HG02938 (cell line): ENCODE results near the gene FBN1.

Source experiments
- ATAC-seq: cut with Tn5 transposase; IDR thresholded peaks from one replicate; pipeline ENCODE4 v1.9.1; 2021; ENCODE audit warnings: mild to moderate bottlenecking, moderate library complexity; ENCODE audit not compliant: unreplicated experiment

FBN1 gene

GRCh38 chr15:48475600-48476395 is 169.7 kb downstream of the FBN1 start:
- no peak for ATAC-seq

- ATAC-seq: no peak
These were observed 171.8 kb downstream of the FBN1 start for GRCh38 chr15:48473667-48474066.

DNA sequence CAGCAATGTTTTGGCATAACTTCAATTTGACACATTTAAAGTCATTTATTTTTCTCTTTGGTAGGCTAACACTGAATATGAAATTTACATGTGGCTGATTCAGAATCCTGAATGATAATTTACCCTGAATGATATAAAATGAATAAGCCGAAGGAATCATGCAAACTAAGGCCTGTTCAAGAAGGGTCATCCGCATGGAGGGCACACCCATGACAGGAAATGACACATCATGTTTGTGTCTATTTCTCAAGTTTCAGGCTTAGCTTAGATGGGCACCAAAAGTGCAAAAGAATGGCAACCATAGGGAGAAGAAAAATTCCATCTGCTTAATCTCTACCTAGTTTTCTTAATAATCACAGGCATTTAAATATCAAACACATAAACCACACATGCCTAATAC is 172.8 kb downstream of the FBN1 start:
- ATAC-seq: no peak

GRCh38 chr15:48471073-48471472 is 174.4 kb downstream of the FBN1 start:
- no peak for ATAC-seq

DNA sequence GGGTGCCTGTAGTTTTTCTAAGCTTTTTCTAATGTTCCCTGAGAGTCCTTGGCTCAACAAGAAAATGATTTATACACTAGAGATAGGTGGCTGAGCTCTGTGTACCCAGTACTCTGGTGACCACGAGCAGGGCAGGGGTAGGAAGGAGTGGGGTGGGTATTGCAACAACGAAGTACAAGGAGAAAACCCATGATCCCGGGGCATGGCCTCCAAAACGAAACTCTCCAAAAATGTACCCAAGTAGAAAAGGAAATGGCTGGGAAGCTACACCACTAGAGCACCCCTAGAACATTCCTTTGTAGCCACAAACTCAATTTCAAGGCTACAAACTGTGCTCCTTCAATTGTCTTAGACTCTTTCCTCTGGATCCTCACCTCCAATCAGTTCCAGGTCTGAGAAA is 175.4 kb downstream of the FBN1 start:
- no peak for ATAC-seq

DNA sequence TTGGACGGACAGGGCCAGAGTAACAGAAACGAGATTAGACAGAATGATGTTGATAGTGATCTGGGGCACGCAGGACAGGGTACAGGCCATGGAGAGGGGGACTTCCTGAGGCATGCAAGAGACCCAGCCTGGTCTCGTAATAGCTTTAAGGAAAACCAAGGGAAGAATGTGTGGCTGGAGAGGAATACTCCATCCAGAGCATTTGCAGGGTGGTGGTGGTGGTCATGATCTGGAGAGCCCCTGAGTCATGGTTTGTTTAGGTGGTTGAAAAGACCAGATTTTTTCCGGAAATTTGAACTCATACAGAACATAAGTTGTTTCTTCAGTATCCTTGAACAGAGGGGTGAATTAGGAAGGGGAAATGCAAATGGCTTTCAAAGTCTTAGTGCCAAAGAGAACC is 175.8 kb downstream of the FBN1 start:
- no peak for ATAC-seq

- ATAC-seq: no peak
These were observed 176.2 kb downstream of the FBN1 start for GRCh38 chr15:48469271-48469670.

DNA sequence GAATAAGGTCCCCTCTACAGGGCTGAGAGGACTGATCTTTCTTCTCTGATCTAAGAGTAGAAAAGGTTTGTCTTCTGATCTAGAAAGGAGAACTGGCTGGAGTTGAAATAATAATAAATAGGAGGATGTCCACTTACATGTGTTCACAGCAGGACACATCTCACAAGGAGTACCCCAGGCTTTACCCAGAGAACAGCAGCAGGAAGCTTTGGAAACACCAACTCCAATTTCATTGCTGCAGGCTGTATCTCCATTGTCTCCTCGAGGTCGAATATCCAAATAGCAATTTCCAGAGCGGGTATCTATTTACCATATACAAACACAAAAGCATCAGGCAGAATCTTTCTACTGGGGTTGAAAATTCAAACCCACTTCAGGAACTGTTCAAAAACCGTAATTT is 177.7 kb downstream of the FBN1 start:
- ATAC-seq: no peak

GRCh38 chr15:48466820-48467219 is 178.7 kb downstream of the FBN1 start:
- no peak for ATAC-seq

DNA sequence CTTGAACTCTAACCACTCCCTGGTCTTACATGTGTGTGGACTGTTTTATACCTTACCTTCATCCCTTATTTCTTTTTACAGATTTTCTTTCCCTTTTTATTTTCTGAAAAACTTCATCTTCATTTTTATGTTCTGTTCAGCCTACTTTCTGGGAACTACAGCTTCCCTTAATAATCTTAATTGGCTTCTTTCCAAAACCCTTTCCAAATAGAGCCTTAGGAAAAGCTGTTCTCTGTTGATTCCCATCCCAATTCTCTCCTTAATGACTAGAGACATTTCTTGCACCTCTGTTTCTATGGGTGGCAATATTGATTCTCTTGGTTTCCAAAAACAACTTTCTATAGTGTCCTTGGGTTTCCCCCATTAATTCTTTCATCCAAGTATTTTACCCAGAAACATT is 179.4 kb downstream of the FBN1 start:
- no peak for ATAC-seq

- ATAC-seq: no peak
These were observed 180.1 kb downstream of the FBN1 start for GRCh38 chr15:48465410-48465809.

DNA sequence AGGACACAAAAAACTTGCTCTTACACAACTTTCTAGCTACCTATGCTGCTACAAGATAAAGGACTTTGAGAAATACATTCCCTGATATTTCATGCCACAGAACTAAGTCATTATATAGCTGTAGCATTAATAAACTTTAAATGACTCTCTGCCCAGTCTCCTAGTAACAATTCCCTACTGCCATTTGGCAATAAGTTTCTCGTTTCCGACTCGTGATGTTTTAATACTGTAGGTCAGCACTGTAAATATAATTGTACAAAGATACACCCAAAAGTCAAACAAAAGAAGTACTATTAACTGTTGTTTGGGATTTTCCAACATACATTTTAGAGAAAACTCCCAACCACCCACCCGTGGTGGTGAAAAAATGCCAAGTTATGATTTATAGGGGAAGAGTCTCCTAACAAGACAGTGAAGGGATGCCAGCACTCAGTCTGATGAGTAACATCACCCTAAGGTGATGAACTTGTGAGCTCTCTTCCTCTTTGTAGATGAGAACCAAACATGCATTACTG is 182.1 kb downstream of the FBN1 start:
- no peak for ATAC-seq

DNA sequence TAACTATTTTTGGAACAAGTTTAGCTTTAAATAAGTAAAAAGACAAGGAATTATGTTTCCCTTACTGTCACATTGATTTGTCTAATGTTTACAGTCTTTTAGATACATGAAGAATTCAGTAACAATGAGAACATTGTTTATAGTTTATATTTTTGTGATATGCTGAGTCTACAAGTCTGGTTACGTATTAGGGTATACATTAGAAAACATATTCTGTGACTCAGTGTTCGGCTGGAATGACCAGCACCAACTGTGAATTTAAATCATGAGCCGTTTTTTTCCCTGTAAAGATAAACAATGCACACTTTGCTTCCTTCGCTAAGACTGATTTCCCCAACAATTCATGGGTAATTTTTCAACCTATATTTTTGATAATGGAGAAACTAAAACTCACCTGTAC is 182.8 kb downstream of the FBN1 start:
- ATAC-seq: no peak

- ATAC-seq: no peak
These were observed 185.7 kb downstream of the FBN1 start for GRCh38 chr15:48459571-48460442.

GRCh38 chr15:48458876-48459275 is 186.6 kb downstream of the FBN1 start:
- ATAC-seq: no peak

GRCh38 chr15:48456134-48456533 is 189.4 kb downstream of the FBN1 start:
- no peak for ATAC-seq

DNA sequence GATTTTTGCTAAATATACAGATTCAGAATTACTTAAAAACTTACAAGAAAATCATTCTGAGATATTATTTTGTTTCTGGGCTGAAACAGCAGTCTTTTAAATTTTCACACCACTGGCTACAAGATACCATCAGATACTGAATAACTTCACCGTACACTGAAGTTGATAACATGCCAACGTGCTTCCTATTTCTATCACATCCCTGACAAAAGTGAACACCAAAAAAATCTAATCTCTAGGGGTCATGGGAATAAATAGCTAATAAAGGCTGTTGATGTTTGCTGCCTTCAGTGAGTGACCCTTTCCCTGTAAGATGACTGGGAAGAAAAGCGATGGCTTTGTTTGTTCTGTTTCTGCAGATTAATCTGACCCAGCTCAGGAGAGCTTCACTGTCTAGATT is 193.8 kb downstream of the FBN1 start:
- no peak for ATAC-seq

- no peak for ATAC-seq
These were observed 194.3 kb downstream of the FBN1 start for GRCh38 chr15:48451241-48451640.

- no peak for ATAC-seq
These were observed 195.8 kb downstream of the FBN1 start for GRCh38 chr15:48449734-48450133.

GRCh38 chr15:48447657-48448056 is 197.9 kb downstream of the FBN1 start:
- no peak for ATAC-seq

GRCh38 chr15:48447058-48447457 is 198.5 kb downstream of the FBN1 start:
- no peak for ATAC-seq

GRCh38 chr15:48442011-48442410 is 203.5 kb downstream of the FBN1 start:
- ATAC-seq: no peak
